GM18505 (cell line): ENCODE data around the gene CD47.

ENCODE experiments used
- ATAC-seq: cut with Tn5 transposase; IDR thresholded peaks from one replicate; pipeline ENCODE4 v1.9.1; 2021; ENCODE audit not compliant: unreplicated experiment
- POLR2A ChIP-seq: IDR thresholded peaks from 4 replicates; pipeline ENCODE4 v1.6.1; 2011; ENCODE audit warnings: borderline replicate concordance; ENCODE audit not compliant: insufficient read depth, insufficient read length; ENCODE audit errors: extremely low read depth

Gene CD47

GRCh38 chr3:107995823-107996222 lies 95.0 kb downstream of the CD47 start:
- ATAC-seq: no peak
- no peak for TF ChIP-seq POLR2A

GRCh38 chr3:107994956-107995715 lies 95.7 kb downstream of the CD47 start:
- no peak for ATAC-seq

GRCh38 chr3:107994181-107994580 lies 96.7 kb downstream of the CD47 start:
- no peak for TF ChIP-seq POLR2A
- no peak for ATAC-seq

More at GRCh38 chr3:107994956-107995715, 95.7 kb downstream of the CD47 start:
- no peak for TF ChIP-seq POLR2A

- TF ChIP-seq POLR2A: no peak
- ATAC-seq: no peak
Observed at GRCh38 chr3:107993771-107994170, 97.1 kb downstream of the CD47 start.
